Osteocyte (in vitro differentiated cells): ENCODE measurements around the gene CNTN1. TPM values are rescaled to one million over a fixed set of nuclear protein-coding genes. Genes with fewer than 3 reads are reported as not detected.

Experiments used
- DNase-seq: peaks from one replicate; pipeline ENCODE4 v3.0.0; 2021; ENCODE audit warnings: mixed read lengths; ENCODE audit not compliant: unreplicated experiment; ENCODE audit errors: extremely low spot score
- H3K27ac Mint-ChIP-seq: one replicate; pipeline ENCODE4 v1.8.0; 2021; ENCODE audit warnings: mild to moderate bottlenecking, mixed read lengths; ENCODE audit not compliant: unreplicated experiment
- H3K27me3 Mint-ChIP-seq: one replicate; pipeline ENCODE4 v1.8.0; 2021; ENCODE audit warnings: mixed read lengths; ENCODE audit not compliant: unreplicated experiment
- H3K36me3 Mint-ChIP-seq: one replicate; pipeline ENCODE4 v1.8.0; 2021; ENCODE audit warnings: mixed read lengths; ENCODE audit not compliant: unreplicated experiment
- H3K4me1 Mint-ChIP-seq: one replicate; pipeline ENCODE4 v1.8.0; 2021; ENCODE audit warnings: mixed read lengths; ENCODE audit not compliant: unreplicated experiment
- H3K4me3 Mint-ChIP-seq: one replicate; pipeline ENCODE4 v1.8.0; 2021; ENCODE audit warnings: mild to moderate bottlenecking, moderate library complexity, mixed read lengths; ENCODE audit not compliant: unreplicated experiment
- H3K9me3 Mint-ChIP-seq: one replicate; pipeline ENCODE4 v1.8.0; 2021; ENCODE audit warnings: mixed read lengths; ENCODE audit not compliant: unreplicated experiment
- CTCF ChIP-seq: fragments of 200-600 bp; sonication (generic); IDR thresholded peaks from 2 replicates; pipeline ENCODE4 v1.5.0; 2021; ENCODE audit warnings: antibody characterized with exemption, mild to moderate bottlenecking, moderate library complexity
- total RNA-seq: library from RNA; stranded (reverse); gene quantifications from 2 replicates; pipeline ENCODE4 v1.2.1, GENCODE V29; 2021

CNTN1 gene
- total RNA-seq, 1 donor from 2014 or later = 1.8 TPM

DNA sequence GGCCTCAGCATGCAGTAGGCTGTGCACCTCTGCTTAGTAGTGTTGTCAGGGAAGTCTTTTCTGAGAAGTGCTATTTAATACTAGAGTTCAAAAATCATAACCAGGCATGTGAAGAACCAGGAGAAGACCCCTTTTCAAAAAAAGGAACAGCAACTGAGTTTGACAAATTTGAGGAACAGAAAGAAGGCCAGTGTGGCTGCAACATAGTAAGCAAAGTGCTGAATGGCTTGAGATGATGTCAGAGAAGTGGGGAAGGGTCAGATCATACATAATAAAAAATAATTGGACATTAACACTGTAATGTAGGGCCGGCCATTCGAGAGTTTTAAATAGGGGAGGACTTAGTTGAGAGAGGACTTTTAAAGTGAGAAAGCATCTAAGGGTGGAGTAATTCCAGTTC is 11.1 kb upstream of the CNTN1 start:
- H3K27me3 Mint-ChIP-seq = peaks cover 10% of the 10 kb centered on the region
- H3K9me3 Mint-ChIP-seq = peaks cover 14% of the 10 kb centered on the region
- no peaks in the 10 kb centered on the region for H3K4me1 Mint-ChIP-seq
- H3K36me3 Mint-ChIP-seq = no peaks in the 10 kb centered on the region
- H3K27ac Mint-ChIP-seq = no peak overlapping the region
- H3K4me3 Mint-ChIP-seq = no peak overlapping the region
- DNase-seq = no peak
- TF ChIP-seq CTCF = no peak

DNA sequence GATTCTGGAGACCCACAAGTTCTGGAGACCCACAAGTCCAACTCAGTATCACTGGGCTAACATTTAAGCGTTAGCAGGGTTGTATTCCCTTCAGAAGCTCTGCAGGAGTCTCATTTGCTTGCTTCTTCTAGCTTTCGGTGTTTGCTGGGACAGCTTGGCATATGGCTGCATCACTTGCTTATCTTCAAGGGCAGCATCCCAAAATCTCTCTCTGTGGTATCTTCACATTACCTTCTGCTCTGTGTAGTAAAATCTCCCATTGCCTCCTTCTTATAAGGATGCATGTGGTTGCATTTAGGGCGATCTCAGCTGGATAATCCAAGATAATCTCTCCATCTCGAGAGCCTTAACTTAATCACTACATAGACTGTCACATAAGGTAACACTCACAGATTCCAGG is 7.3 kb upstream of the CNTN1 start:
- Mint-ChIP-seq H3K4me1 (no peaks in the 10 kb centered on the region), H3K36me3 (no peaks in the 10 kb centered on the region), H3K27me3 (peaks cover 6% of the 10 kb centered on the region), H3K4me3 (no peak overlapping the region), H3K9me3 (no peaks in the 10 kb centered on the region), H3K27ac (no peak overlapping the region)
- no peak for DNase-seq
- no peak for TF ChIP-seq CTCF

- DNase-seq = no peak
- H3K9me3 Mint-ChIP-seq = no peaks in the 10 kb centered on the region
- no peaks in the 10 kb centered on the region for H3K36me3 Mint-ChIP-seq
- H3K27me3 Mint-ChIP-seq = peaks cover 20% of the 10 kb centered on the region
- peaks cover 7% of the 10 kb centered on the region for H3K4me1 Mint-ChIP-seq
- no peak overlapping the region for H3K4me3 Mint-ChIP-seq
- TF ChIP-seq CTCF = no peak
- no peak overlapping the region for H3K27ac Mint-ChIP-seq
Observed at GRCh38 chr12:40688085-40688725, 4.0 kb upstream of the CNTN1 start.

DNA sequence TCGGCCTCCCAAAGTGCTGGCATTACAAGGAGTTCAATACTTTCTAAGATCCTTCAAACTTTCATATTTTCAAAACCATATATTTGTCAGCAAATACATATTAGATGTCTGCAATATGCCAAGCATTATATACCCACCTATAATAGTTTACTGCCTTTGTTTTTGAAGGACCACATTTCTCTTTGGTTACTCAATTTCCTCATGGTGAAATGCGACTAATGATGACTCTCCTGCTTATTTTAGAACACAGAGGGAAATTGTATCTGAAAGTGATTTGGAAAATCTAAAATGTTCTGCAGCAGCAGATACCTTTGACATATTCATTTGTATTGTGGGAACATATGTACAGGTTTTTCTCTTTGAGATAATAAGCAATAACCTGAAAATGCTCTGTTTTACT is 2.7 kb upstream of the CNTN1 start:
- TF ChIP-seq CTCF = no peak
- no peak for DNase-seq
- no peak overlapping the region for H3K27ac Mint-ChIP-seq
- H3K9me3 Mint-ChIP-seq = no peaks in the 10 kb centered on the region
- no peaks in the 10 kb centered on the region for H3K36me3 Mint-ChIP-seq
- peaks cover 31% of the 10 kb centered on the region for H3K27me3 Mint-ChIP-seq
- no peak overlapping the region for H3K4me3 Mint-ChIP-seq
- H3K4me1 Mint-ChIP-seq = peaks cover 7% of the 10 kb centered on the region

DNA sequence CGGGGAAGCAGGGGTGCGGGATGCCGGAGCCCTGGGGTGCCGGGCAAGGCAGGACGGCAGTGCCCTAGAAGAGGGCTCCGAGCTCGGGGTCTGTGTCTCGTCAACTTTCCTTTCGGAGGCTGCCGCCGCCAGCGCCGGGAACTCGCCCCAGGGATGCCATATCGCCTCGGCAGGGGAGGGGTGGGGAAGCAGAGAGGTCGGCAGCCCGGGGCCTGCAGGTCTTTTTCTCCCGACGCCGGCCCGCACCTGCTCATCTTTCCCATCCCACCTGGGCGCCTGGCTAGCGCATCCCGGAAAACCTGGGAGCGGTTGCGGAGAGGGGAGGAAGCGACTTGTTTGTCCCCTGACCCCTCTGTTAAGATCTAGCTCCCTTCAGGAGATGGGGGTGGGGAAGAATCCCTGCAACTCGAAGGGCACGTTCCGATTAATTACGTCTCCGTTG is 547 bp downstream of the CNTN1 start:
- no peak for DNase-seq
- Mint-ChIP-seq H3K4me1 (peaks cover 7% of the 10 kb centered on the region), H3K27me3 (peaks cover 39% of the 10 kb centered on the region), H3K36me3 (no peaks in the 10 kb centered on the region), H3K4me3 (peak overlapping the region; percentile 59), H3K27ac (no peak overlapping the region), H3K9me3 (no peaks in the 10 kb centered on the region)
- no peak for TF ChIP-seq CTCF
